Endothelial cell of umbilical vein (primary cell): Measurements from ENCODE around the gene THSD4. TPM values are rescaled to one million over a fixed set of nuclear protein-coding genes. Genes with fewer than 3 reads are reported as not detected.

Experiments used
- BruUV-seq: library from RNA; stranded (reverse); fragments of 400-500 nt; replicated peaks from 2 replicates; lab custom pipeline; 2021; lab: Mats Ljungman, UMichigan
- CTCF ChIA-PET: fragments of 300-600, 350-600 bp; sonication (Branson Sonifier 250); formaldehyde crosslinking; loops from one replicate; lab custom pipeline; 2021; ENCODE audit warnings: antibody characterized with exemption, inconsistent platforms; lab: Charles Lee
- POLR2A ChIA-PET: fragments of 300-600, 350-600 bp; sonication (Branson Sonifier 250); formaldehyde crosslinking; loops from one replicate; lab custom pipeline; 2021; ENCODE audit warnings: antibody characterized with exemption, inconsistent platforms; lab: Charles Lee
- DNase-seq: peaks from one replicate; pipeline ENCODE4 v3.0.0-alpha.2; 2011; ENCODE audit warnings: low read depth, low spot score
- FAIRE-seq: peaks from 2 replicates; lab custom pipeline; 2011; peaks lifted over from hg19 to GRCh38; lab: Jason Lieb, UNC
- H2AFZ ChIP-seq: 2 replicates; pipeline ENCODE4 v1.6.0; 2012; ENCODE audit warnings: low read depth, low read length, control low read depth, inconsistent platforms
- H3K27ac ChIP-seq: 2 replicates; pipeline ENCODE4 v1.5.1; 2011; ENCODE audit warnings: low read depth, mild to moderate bottlenecking, control low read depth, low read length, moderate library complexity; ENCODE audit not compliant: insufficient read depth
- H3K27me3 ChIP-seq, 2 experiments: 2 replicates each; pipeline versions ENCODE4 v1.6.0 to v1.6.1; 2011; ENCODE audit warnings: low read length in 2 of 2, mixed read lengths in 1 of 2; ENCODE audit not compliant: control insufficient read depth in 2 of 2, insufficient read depth in 2 of 2
- H3K36me3 ChIP-seq, 2 experiments: 2 replicates in 1 of 2; 3 replicates in 1 of 2; pipeline ENCODE4 v1.5.1; 2011; ENCODE audit warnings: low read length in 2 of 2, mild to moderate bottlenecking in 1 of 2, moderate library complexity in 1 of 2; ENCODE audit not compliant: control insufficient read depth in 2 of 2, insufficient read depth in 2 of 2; ENCODE audit errors: extremely low read depth in 1 of 2
- H3K4me1 ChIP-seq: 3 replicates; pipeline ENCODE4 v1.5.1; 2011; ENCODE audit warnings: mild to moderate bottlenecking, low read length; ENCODE audit not compliant: control insufficient read depth, insufficient read depth; ENCODE audit errors: extremely low read depth
- H3K4me2 ChIP-seq: 2 replicates; pipeline ENCODE4 v1.6.1; 2011; ENCODE audit warnings: low read length, control low read depth, mixed read lengths; ENCODE audit not compliant: insufficient read depth
- H3K4me3 ChIP-seq, 3 experiments: fragments of 200-600 bp in 1 of 3; sonication (generic), shearing (Covaris generic) in 1 of 3; replicated peaks in 1 of 3; 2 replicates each; pipeline ENCODE4 v1.5.1; 2011 to 2016; ENCODE audit warnings: control low read depth in 3 of 3, low read length in 3 of 3, mild to moderate bottlenecking in 2 of 3, inconsistent platforms in 1 of 3, low read depth in 1 of 3, moderate library complexity in 1 of 3; ENCODE audit not compliant: insufficient read depth in 1 of 3
- H3K79me2 ChIP-seq: 2 replicates; pipeline ENCODE4 v1.6.0; 2012; ENCODE audit warnings: low read length, inconsistent platforms; ENCODE audit not compliant: control insufficient read depth, insufficient read depth
- H3K9ac ChIP-seq: replicated peaks from 2 replicates; pipeline ENCODE3; 2011; ENCODE audit warnings: low read length, control low read depth; ENCODE audit not compliant: insufficient read depth; ENCODE audit errors: extremely low read depth
- H3K9me1 ChIP-seq: replicated peaks from 3 replicates; pipeline ENCODE4 v1.6.0; 2011; ENCODE audit warnings: mild to moderate bottlenecking, low read length; ENCODE audit not compliant: control insufficient read depth, insufficient read depth; ENCODE audit errors: extremely low read depth
- H3K9me3 ChIP-seq: replicated peaks from 2 replicates; pipeline ENCODE4 v1.5.1; 2012; ENCODE audit warnings: low read length, inconsistent platforms; ENCODE audit not compliant: control insufficient read depth, insufficient read depth
- H4K20me1 ChIP-seq: replicated peaks from 2 replicates; pipeline ENCODE3; 2011; ENCODE audit warnings: mild to moderate bottlenecking, low read length; ENCODE audit not compliant: control insufficient read depth, insufficient read depth; ENCODE audit errors: extremely low read depth
- CTCF ChIP-seq, 2 donors: IDR thresholded peaks; 1 replicate in 1 of 2; 2 replicates in 1 of 2; pipeline ENCODE4 v1.5.1; 2011; ENCODE audit warnings: low read length in 2 of 2, mild to moderate bottlenecking in 2 of 2, moderate library complexity in 2 of 2, control low read depth in 1 of 2, inconsistent platforms in 1 of 2, low read depth in 1 of 2; ENCODE audit not compliant: insufficient read depth in 1 of 2; ENCODE audit errors: extremely low read depth in 1 of 2
- EZH2 ChIP-seq: IDR thresholded peaks from 2 replicates; pipeline ENCODE4 v1.6.1; 2012; ENCODE audit warnings: borderline replicate concordance, low read depth, mild to moderate bottlenecking, moderate library complexity, low read length, inconsistent platforms; ENCODE audit not compliant: severe bottlenecking
- FOS ChIP-seq: IDR thresholded peaks from 2 replicates; pipeline ENCODE4 v1.6.1; 2011; ENCODE audit warnings: mild to moderate bottlenecking, low read length, moderate library complexity, borderline replicate concordance; ENCODE audit not compliant: insufficient read depth
- GATA2 ChIP-seq: IDR thresholded peaks from 2 replicates; pipeline ENCODE4 v1.7.0; 2011; ENCODE audit warnings: low read depth, mild to moderate bottlenecking, moderate library complexity, mixed read lengths, low read length; ENCODE audit not compliant: insufficient read length, insufficient read depth
- JUN ChIP-seq: IDR thresholded peaks from 2 replicates; pipeline ENCODE4 v1.6.1; 2011; ENCODE audit warnings: borderline replicate concordance, low read depth; ENCODE audit not compliant: insufficient read length, insufficient read depth
- MAX ChIP-seq: IDR thresholded peaks from 2 replicates; pipeline ENCODE4 v1.6.1; 2011; ENCODE audit not compliant: insufficient read depth, insufficient read length
- MYC ChIP-seq: IDR thresholded peaks from one replicate; pipeline ENCODE4 v1.6.1; 2011; ENCODE audit warnings: mild to moderate bottlenecking, low read depth, low read length
- POLR2A ChIP-seq: IDR thresholded peaks from 2 replicates; pipeline ENCODE4 v1.6.1; 2012; ENCODE audit warnings: low read depth, mild to moderate bottlenecking, control low read depth, low read length
- POLR2AphosphoS5 ChIP-seq: IDR thresholded peaks from 2 replicates; pipeline ENCODE4 v1.6.1; 2012; ENCODE audit warnings: low read depth, mild to moderate bottlenecking, control low read depth, low read length, moderate library complexity; ENCODE audit not compliant: insufficient read depth
- dilution Hi-C: fragments of 300-500 bp; cut with MboI; formaldehyde crosslinking; loops from one replicate; pipeline ENCODE4 v1.15.0; 2019; ENCODE audit warnings: low sequenced_read_pairs; ENCODE audit not compliant: extremely low pct_ligation_motif_present
- intact Hi-C: fragments of 100-400 bp; cut with micrococcal nuclease; formaldehyde crosslinking; loops from one replicate; pipeline ENCODE4 v1.10.0; 2022
- polyA plus RNA-seq, 4 experiments: library from polyadenylated mRNA; depleted of rRNA in 3 of 4; stranded (reverse) in 3 of 4; unstranded in 1 of 4; fragments of >200 nt; gene quantifications; 2 replicates each; pipeline versions ENCODE4 v1.2.1 to v1.2.3, GENCODE V29; 2011 to 2012; ENCODE audit warnings: missing spikeins in 1 of 4
- total RNA-seq: library from RNA; stranded (reverse); gene quantifications from 2 replicates; pipeline ENCODE4 v1.2.3, GENCODE V29; 2021

Gene THSD4
- total and polyA plus RNA-seq, 2 donors (not counting 3 experiments of a cell fraction or from before 2014, with no cell fraction given) = 9.9 to 25.4 TPM

- FAIRE-seq (no peak), DNase-seq (no peak)
- Histone ChIP-seq H3K4me3 (no peak overlapping the region), H3K36me3 (no peaks in the 10 kb centered on the region), H2AFZ (no peak overlapping the region), H3K79me2 (no peaks in the 10 kb centered on the region), H3K4me1 (peaks cover 6% of the 10 kb centered on the region), H3K4me2 (no peak overlapping the region), H3K27ac (no peak overlapping the region), H3K9ac (no peak overlapping the region), H4K20me1 (no peaks in the 10 kb centered on the region), H3K9me1 (no peaks in the 10 kb centered on the region), H3K27me3 (peaks cover 0 to 2% of the 10 kb centered on the region in 2 experiments), H3K9me3 (no peaks in the 10 kb centered on the region)
- no TSS peak for BruUV-seq
- intact Hi-C loops = no loop called here
- no peak for TF ChIP-seq POLR2AphosphoS5
- TF ChIP-seq CTCF (IDR thresholded peaks at IDR 0.05; ENCODE audit: extremely low read depth in 1 of 2, insufficient read depth in 1 of 2, low read depth in 1 of 2, low read length in 2 of 2) = no peak
- no peak for TF ChIP-seq GATA2
- no peak for TF ChIP-seq MAX
- no peak for TF ChIP-seq POLR2A
- TF ChIP-seq MYC = no peak
- TF ChIP-seq JUN = no peak
- TF ChIP-seq EZH2 = no peak
- TF ChIP-seq FOS = no peak
- ChIA-PET POLR2A (no interaction called here), CTCF (interaction anchor here (0.8 to 1.3 kb wide), 2 partner anchors 31 to 137 kb away, joined by 5 to 6 read pairs; no protein-coding TSS in a partner anchor)
- dilution Hi-C loops = no loop called here
These were observed 596.9 kb downstream of the THSD4 start for GRCh38 chr15:71712182-71712581.
